GM19452 (cell line): ENCODE measurements around the gene CCDC80.

Experiments
- ATAC-seq: cut with Tn5 transposase; IDR thresholded peaks from one replicate; pipeline ENCODE4 v1.9.1; 2021; ENCODE audit not compliant: unreplicated experiment

Gene CCDC80, protein sequence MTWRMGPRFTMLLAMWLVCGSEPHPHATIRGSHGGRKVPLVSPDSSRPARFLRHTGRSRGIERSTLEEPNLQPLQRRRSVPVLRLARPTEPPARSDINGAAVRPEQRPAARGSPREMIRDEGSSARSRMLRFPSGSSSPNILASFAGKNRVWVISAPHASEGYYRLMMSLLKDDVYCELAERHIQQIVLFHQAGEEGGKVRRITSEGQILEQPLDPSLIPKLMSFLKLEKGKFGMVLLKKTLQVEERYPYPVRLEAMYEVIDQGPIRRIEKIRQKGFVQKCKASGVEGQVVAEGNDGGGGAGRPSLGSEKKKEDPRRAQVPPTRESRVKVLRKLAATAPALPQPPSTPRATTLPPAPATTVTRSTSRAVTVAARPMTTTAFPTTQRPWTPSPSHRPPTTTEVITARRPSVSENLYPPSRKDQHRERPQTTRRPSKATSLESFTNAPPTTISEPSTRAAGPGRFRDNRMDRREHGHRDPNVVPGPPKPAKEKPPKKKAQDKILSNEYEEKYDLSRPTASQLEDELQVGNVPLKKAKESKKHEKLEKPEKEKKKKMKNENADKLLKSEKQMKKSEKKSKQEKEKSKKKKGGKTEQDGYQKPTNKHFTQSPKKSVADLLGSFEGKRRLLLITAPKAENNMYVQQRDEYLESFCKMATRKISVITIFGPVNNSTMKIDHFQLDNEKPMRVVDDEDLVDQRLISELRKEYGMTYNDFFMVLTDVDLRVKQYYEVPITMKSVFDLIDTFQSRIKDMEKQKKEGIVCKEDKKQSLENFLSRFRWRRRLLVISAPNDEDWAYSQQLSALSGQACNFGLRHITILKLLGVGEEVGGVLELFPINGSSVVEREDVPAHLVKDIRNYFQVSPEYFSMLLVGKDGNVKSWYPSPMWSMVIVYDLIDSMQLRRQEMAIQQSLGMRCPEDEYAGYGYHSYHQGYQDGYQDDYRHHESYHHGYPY

DNA sequence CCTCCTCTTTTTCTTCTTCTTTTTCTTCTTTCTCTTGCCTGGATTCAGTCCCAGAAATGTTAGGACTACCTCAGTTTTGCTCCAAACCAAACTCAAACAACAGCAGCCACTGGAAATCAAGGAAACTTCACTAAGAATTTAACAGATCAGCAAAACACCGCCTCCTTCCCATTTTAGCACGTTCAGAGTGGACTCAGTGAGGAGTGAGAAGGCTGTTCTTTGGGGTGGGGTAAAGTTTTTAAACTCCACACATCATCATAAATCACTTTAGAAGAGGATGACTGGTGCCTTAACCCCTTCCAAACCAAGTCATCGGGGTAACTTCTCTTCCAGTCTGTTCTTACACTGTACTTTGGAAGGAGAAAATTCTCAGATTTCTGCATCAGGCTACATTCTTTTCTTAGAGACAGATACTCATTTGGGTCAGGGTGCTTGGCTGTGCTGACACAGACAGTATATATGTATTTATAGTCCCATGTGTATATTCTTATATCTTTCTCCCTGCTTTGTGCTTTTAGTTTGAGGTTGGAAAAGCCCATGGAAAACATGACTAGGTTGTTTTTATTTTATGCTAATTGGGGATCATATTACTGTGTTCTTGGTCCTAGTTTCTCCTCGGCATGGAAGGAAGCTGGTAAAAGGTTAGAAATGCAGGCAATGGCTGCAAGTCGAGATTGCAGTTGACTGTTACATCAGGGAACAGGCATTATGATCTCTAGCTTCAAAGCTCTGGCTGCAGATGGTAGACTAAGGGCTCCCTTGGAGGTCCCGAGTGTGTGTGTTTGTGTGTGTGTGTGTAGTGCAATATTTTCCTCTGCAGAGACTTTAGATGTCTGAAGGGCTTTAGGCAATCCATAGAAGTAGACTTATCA is at the start of gene CCDC80:
TSS of gene CCDC80 (minus strand) at position 214 of the 872 bp plus-strand sequence. CDS start 1,238 bp downstream, outside the sequence.
- ATAC-seq, result no peak

GRCh38 chr3:112689989-112690388 is 49.0 kb upstream of the CCDC80 start:
- no peak for ATAC-seq

- ATAC-seq, result no peak
These were observed 48.4 kb upstream of the CCDC80 start for GRCh38 chr3:112689385-112689784.

GRCh38 chr3:112688819-112689218 is 47.9 kb upstream of the CCDC80 start:
- ATAC-seq, result no peak

- ATAC-seq, result no peak
These were observed 47.3 kb upstream of the CCDC80 start for GRCh38 chr3:112688085-112688769.

GRCh38 chr3:112687616-112688015 is 46.7 kb upstream of the CCDC80 start:
- ATAC-seq, result no peak

- no peak for ATAC-seq
These were observed 46.3 kb upstream of the CCDC80 start for GRCh38 chr3:112687211-112687610.

GRCh38 chr3:112685956-112686799 is 45.2 kb upstream of the CCDC80 start:
- no peak for ATAC-seq

DNA sequence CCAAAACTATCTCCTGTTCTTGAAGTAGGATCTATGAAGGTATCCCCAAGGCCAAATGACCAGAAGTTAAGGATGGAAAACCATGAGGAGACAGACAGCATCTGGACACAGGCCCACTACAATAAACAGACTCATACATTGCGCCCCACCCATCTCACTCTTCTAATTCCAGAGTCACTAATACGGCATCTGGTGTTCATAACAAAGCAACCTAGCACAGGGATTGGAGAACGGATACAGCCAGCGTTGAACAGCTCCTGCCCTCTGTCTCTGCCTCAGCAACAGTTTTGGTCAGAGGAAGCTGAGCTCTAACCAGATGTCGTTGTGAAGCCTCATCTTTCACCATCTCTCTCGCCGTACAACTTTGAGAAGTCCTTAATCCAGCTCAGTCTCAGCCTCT is 44.5 kb upstream of the CCDC80 start:
- no peak for ATAC-seq

DNA sequence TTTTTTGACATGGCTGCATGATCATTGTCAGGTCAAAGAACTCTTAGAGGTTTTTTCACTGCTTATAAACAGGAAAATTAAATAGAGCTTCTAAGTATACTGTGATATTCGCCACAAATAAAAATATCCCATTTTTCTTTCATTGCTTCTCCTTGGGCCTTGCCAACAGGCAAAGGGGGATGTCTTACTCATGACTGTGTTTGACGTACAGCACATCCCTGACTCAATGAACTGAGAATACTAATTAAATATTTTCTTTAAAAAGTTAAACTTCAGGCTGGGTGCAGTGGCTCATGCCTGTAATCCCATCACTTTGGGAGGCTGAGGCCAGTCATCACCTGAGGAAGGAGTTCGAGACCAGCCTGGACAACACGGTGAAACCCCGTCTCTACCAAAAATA is 41.4 kb upstream of the CCDC80 start:
- no peak for ATAC-seq

- ATAC-seq, result no peak
These were observed 40.9 kb upstream of the CCDC80 start for GRCh38 chr3:112681822-112682325.

DNA sequence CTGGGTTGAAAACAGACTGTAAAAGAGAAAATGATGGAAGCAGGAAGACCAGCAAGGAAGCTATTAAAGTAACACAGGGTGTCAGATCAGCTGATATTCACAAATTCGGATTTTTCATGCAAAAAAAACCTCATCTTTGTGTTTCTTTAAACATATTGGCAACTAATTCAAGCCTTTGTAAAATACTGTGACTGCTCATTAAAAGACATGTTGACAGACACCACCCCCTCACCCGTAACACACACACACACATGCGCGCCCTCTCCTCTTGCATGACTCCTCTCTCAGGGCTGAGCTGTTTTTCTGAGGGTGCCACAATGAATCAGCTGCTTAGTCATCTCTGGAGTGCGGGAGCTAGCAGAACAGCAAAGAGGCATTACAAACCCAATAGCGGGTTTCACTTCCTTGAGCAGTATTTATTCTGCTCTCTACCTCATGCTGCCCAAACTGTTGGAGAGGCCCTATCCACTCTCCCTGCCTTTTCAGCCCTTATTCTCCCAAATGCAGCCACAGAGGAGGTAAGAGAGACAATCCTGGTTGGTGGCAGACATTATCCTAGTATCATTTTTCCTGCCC is 35.8 kb upstream of the CCDC80 start:
- peak; percentile 98 for ATAC-seq

DNA sequence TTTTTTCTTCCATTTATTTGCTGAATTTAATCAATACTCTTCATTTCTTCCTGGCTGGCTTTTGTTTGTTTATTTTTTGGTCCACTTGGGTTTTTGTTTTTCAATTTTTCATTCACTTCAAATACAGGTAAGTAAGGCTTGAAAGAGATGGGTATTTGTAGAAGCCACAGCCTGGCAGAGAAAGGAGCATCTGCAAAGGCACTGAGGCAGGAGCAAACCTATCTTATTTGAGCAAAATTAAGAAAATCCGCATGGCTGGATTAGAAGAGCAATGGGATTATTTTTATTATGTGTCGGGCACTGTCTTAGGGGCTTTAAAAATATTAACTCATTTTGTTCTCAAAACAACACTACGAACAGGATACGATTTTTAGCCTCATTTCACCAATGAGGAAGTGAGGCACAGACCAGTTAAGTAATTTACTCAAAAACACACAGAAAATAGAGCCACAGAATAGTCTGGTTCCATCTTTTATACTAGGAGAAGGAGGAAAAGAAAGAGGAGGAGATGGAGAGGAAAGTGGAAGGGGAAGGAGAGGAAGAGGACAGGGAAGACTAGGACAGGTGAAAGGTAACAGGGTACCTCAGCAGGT is 35.1 kb upstream of the CCDC80 start:
- ATAC-seq, result no peak

- ATAC-seq, result no peak
These were observed 34.4 kb upstream of the CCDC80 start for GRCh38 chr3:112675349-112675748.

DNA sequence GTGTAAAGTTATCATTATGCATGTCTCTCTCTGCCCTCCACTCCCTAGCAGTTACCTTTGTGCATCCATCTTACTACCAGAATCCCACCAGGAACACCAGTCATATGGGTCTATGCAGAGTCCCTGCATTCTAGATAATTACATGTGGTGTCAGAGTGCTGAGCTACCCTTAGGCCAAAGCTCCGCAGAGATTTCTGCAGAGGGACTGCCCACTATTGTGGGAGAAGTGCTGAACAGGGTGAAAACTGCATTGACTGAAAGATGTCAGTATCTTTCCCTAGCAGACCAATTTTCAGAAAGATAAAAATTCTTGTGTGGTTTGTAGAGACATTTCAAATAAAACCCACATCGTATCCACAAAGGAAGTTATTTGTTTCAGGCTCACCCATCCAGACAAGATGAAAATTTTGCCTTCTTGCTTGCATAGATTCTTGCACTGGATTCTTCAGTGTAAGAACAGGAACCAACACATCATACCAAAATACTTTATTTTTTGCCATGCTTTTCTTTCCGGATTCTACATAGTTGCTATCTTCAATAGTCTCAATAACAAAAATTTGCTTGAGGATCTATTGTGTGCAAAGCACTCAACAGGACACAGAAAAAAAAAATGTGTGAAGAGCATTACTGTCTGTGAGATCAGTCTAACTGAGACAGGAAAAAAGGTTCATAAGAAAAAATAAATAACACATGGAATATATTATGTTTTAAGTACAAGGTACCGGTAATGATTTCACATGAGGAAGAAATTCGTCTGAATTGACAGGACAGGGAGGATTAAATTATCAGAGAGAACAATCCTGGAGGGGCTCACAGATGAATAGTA is 32.0 kb upstream of the CCDC80 start:
- no peak for ATAC-seq

DNA sequence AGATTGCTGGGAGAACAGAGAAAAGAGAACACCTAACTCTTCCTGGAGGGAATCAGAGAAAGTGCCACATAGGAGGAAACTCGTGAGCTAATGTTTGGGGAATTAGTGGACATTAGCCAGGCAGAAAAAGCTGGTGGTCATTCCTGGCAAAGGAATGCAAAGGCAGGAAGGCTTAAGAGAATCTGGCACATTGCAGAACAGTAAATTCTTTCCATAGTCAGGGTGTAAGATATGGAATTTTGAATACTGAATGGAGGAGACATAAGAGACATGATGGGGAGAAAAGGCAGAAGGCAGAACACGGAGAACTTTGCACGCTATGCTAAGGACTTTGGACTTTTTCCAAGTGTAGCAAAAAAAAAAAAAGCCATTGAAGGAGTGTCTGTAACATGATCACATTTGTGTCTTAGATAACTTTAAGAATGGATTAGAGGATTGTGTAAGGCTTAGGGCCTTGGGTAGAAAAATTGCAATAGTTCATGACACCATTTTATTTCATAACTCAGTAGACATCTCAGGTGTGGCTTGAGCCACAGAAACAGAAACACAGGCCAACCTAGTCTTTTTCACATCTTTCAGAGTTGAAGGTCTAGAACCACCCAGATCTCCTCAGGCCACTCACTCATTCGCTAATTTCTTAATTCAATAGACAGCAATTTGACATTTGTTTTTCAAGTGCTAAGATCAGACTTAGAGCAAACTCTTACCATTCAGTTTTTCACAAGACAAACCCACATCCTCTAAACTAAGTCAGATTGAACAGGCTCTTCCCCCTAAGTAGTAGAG is 31.2 kb upstream of the CCDC80 start:
- ATAC-seq, result no peak

- no peak for ATAC-seq
These were observed 29.9 kb upstream of the CCDC80 start for GRCh38 chr3:112670824-112671223.
